Fibroblast of the aortic adventitia (primary cell): Measurements from ENCODE around the gene GPR161. TPM values are rescaled to one million over a fixed set of nuclear protein-coding genes. Genes with fewer than 3 reads are reported as not detected.
A peak's percentile ranks its signal among the peaks of the same experiment; 100 is the strongest.

Source experiments
- DNase-seq: peaks from one replicate; pipeline ENCODE4 v3.0.0-alpha.2; 2010; ENCODE audit warnings: low read depth
- H3K4me3 ChIP-seq: 2 replicates; pipeline ENCODE4 v1.5.1; 2011; ENCODE audit warnings: low read depth, mild to moderate bottlenecking, control low read depth, low read length, moderate library complexity
- total RNA-seq: library from RNA; depleted of rRNA; stranded (reverse); fragments of >200 nt; gene quantifications from 2 replicates; pipeline ENCODE4 v1.2.3, GENCODE V29; 2012; ENCODE audit warnings: low replicate concordance
- TF ChIP-seq, protein P1 (sequence below): IDR thresholded peaks from 2 replicates; pipeline ENCODE4 v1.5.1; 2011; ENCODE audit warnings: mild to moderate bottlenecking, low read length, control low read depth, inconsistent platforms; ENCODE audit not compliant: insufficient read depth

The GPR161 gene
- total RNA-seq, 1 donor: 12.3 TPM

DNA sequence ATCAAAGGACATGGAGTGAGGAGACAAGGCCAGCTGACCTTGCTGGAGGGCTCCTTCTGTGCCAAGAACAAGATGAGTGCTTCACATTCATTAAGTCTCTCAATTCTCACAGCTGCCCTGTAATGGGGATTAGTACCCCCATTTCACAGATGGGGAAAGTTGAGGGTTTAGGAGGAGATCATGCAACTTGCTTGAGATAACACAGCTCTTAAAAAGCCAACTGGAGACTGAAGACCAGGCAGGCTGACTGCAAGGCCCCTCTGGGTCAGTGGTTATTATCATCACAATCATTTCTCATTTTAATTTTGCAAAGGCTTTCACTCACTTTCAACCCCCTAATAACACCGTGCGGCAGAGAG, 46.8 kb downstream of the GPR161 start:
- DNase-seq: no peak
- TF ChIP-seq, protein P1, sequence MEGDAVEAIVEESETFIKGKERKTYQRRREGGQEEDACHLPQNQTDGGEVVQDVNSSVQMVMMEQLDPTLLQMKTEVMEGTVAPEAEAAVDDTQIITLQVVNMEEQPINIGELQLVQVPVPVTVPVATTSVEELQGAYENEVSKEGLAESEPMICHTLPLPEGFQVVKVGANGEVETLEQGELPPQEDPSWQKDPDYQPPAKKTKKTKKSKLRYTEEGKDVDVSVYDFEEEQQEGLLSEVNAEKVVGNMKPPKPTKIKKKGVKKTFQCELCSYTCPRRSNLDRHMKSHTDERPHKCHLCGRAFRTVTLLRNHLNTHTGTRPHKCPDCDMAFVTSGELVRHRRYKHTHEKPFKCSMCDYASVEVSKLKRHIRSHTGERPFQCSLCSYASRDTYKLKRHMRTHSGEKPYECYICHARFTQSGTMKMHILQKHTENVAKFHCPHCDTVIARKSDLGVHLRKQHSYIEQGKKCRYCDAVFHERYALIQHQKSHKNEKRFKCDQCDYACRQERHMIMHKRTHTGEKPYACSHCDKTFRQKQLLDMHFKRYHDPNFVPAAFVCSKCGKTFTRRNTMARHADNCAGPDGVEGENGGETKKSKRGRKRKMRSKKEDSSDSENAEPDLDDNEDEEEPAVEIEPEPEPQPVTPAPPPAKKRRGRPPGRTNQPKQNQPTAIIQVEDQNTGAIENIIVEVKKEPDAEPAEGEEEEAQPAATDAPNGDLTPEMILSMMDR: no peak
- no peak overlapping the region for H3K4me3 ChIP-seq

DNA sequence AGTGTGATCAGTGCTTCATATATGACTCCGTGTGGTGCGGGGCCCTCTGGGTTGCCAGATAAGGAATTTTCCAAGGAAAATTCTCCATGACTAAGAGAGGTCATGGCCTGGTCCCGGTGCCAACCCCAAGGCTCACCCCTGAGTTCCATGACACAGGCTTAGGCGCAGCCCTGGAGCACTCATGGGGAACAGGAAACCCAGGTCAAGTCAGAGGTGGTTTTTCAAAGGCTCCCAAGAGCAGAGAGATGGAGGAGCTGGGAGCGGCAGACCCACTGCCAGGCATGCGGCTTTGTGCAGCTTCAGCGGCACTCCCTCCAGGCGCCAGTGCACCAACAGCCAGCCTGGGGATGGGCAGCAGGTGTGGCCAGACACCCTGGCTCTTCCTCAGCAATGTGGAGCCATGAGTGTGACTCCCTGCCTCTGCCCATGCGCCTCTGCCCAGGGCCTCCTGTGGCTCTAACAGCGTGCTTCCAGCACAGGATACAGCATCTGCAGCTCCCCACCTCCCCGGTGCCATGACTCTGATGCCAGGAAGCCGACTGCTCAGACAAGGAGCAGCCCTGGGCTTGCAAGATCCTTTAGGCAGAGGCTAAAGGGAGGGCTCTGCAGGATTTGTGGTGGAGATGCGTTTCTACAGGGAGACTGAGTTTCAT, 47.3 kb downstream of the GPR161 start:
- H3K4me3 ChIP-seq: no peak overlapping the region
- DNase-seq: no peak
- TF ChIP-seq, protein P1: no peak

DNA sequence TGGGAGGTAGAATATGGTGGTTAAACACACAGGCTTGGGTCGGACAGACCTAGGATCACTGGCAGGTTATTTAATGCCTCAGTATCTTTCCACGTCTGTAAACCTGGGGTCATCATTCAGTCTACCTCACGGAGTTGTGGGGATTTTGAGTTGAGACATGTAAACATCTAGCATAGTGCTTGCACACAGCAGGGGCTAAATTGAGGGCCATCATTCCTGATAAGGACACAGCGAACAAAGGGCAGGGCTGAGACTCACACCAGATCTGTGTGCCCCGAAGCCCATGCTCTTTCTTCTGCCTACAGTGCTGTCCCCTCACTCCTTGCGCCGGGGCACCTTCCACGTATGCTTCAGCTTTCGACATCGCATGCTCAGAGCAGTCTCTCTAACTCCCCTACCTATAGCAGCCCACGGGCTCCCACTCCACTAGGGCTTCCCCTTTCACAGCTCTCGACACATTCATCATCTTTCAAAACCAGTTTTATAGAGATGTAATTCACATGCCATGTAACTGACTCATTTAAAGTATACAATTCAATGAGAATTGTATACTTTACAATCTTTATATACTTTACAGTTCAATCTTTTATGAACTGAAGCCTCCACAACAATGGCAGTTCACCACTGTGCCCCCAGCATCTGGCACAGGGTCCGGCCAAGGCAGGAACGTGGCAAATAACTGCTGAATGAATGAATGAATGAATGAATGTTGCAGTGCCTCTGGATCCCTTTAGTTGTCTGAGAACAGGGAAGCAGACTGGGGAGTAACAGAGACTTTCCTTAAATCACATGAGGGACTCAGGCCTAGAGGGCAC, 48.0 kb downstream of the GPR161 start:
- no peak overlapping the region for H3K4me3 ChIP-seq
- TF ChIP-seq, protein P1: no peak
- DNase-seq: no peak

DNA sequence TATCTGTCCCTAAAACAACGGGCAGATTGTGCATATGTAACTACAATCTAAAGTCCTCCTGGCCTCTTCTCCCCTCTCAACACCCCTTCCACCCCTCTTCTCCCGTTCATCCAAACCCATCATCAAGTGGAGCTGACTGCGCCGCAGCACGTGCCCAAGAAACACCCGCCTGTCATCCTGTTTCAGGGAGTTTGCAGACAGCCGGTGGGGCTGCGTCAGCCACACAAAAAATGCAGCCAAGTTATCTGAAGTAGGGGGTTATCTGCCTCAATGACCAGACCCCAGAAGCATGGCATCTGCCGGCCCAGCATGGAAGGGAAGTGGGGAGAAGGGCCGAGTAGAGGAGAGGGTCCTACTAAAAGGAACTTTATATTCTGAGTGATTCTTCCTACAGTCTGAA, 49.0 kb downstream of the GPR161 start:
- DNase-seq: no peak
- TF ChIP-seq, protein P1: no peak
- no peak overlapping the region for H3K4me3 ChIP-seq

DNA sequence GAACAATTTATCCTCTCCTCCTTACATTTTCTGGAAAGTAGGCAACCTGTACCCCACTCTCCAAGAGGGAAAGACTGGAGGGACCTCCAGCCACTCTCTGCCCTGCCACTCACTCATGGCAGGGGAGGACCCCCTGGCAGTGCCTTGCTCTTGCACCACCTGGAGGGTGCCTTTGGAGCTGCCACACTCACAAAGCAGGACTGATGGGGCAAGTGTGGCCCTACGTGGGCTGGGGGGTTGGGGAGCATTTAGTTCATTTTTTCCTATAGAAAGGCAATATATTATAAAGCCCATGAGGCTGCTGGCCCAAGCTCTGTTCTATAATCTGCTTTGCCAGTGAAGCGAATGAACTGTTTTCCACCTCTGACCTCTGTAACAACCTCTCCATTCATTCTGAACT, 50.3 kb downstream of the GPR161 start:
- TF ChIP-seq, protein P1: no peak
- DNase-seq: no peak
- H3K4me3 ChIP-seq: no peak overlapping the region

DNA sequence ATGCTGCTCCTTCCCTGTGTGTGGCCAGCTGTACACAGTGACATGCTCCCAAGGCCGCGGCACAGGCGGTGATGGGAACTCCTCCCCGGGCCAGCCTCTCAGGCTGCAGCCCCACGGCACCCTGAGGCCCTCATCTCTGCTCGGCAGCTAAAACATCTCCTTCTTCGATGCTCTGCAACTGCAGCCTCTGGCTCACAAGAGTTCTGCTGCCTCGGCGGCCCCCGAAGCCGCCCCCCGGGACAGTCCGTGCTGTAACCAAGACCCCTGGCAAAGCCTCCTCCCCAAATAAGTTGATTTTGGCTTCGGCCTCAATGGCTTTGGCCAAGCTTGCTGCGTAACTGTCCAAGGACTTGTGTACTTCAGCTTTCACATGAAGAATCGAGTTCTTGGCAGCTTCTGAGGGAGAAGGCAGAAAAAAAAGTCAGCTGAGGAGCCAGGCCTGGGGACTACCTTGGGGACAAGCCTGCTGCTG, 51.3 kb downstream of the GPR161 start:
- DNase-seq: peak; percentile 32
- H3K4me3 ChIP-seq: no peak overlapping the region
- TF ChIP-seq, protein P1: no peak
